A673 (cell line): ENCODE measurements around the gene CCDC134. TPM values are rescaled to one million over a fixed set of nuclear protein-coding genes. Genes with fewer than 3 reads are reported as not detected.

Experiments used
- BruUV-seq: library from RNA; stranded (reverse); fragments of 400-500 nt; replicated peaks from 2 replicates; lab custom pipeline; 2021; lab: Mats Ljungman, UMichigan
- CTCF ChIA-PET: fragments of 300-600 bp; sonication (Branson Sonifier 250); formaldehyde crosslinking; loops from one replicate; lab custom pipeline; 2022; ENCODE audit warnings: antibody characterized with exemption; lab: Charles Lee
- POLR2A ChIA-PET: fragments of 300-600 bp; sonication (Branson Sonifier 250); formaldehyde crosslinking; loops from one replicate; lab custom pipeline; 2022; ENCODE audit warnings: antibody characterized with exemption; ENCODE audit not compliant: low non-redundant PET; lab: Charles Lee
- DNase-seq: peaks from one replicate; pipeline ENCODE4 v3.0.0-alpha.2; 2015; ENCODE audit warnings: low spot score
- H3K27ac ChIP-seq: fragments of 200-600 bp; sonication (generic); 2 replicates; pipeline ENCODE4 v1.5.1; 2016; ENCODE audit warnings: mixed run types, low read depth, mild to moderate bottlenecking, mixed read lengths, antibody characterized with exemption, low read length; ENCODE audit not compliant: poor library complexity, severe bottlenecking
- H3K27me3 ChIP-seq: fragments of 200-600 bp; sonication (generic); replicated peaks from 2 replicates; pipeline ENCODE4 v1.6.1; 2017; ENCODE audit warnings: mixed run types, low read depth, mild to moderate bottlenecking, mixed read lengths, antibody characterized with exemption, low read length; ENCODE audit not compliant: insufficient read depth, poor library complexity
- H3K36me3 ChIP-seq: fragments of 200-600 bp; sonication (generic); 2 replicates; pipeline ENCODE4 v1.6.1; 2016; ENCODE audit warnings: mixed run types, mild to moderate bottlenecking, mixed read lengths, antibody characterized with exemption, low read length; ENCODE audit not compliant: insufficient read depth, poor library complexity, severe bottlenecking
- H3K4me1 ChIP-seq: fragments of 200-600 bp; sonication (generic); 2 replicates; pipeline ENCODE4 v1.6.1; 2017; ENCODE audit warnings: mixed run types, mild to moderate bottlenecking, mixed read lengths, antibody characterized with exemption, low read length; ENCODE audit not compliant: insufficient read depth, poor library complexity, severe bottlenecking
- H3K4me3 ChIP-seq: fragments of 200-600 bp; sonication (generic); 2 replicates; pipeline ENCODE4 v1.5.1; 2016; ENCODE audit warnings: low read depth, mixed run types, mild to moderate bottlenecking, mixed read lengths, low read length; ENCODE audit not compliant: poor library complexity, severe bottlenecking
- H3K9me3 ChIP-seq: fragments of 200-600 bp; sonication (generic); 2 replicates; pipeline ENCODE4 v1.6.1; 2016; ENCODE audit warnings: mixed run types, low read depth, mild to moderate bottlenecking, mixed read lengths, antibody characterized with exemption, low read length; ENCODE audit not compliant: poor library complexity, severe bottlenecking
- EZH2 ChIP-seq: fragments of 200-600 bp; sonication (generic); IDR thresholded peaks from 2 replicates; pipeline ENCODE4 v1.6.1; 2017; ENCODE audit warnings: borderline replicate concordance, low read depth, mild to moderate bottlenecking, mixed read lengths, antibody characterized with exemption, low read length; ENCODE audit not compliant: poor library complexity, severe bottlenecking
- intact Hi-C: fragments of 100-400 bp; cut with micrococcal nuclease; formaldehyde crosslinking; loops from one replicate; pipeline ENCODE4 v1.10.0; 2022; ENCODE audit not compliant: unreplicated experiment
- total RNA-seq: library from RNA; stranded (reverse); gene quantifications from 2 replicates; pipeline ENCODE4 v1.2.3, GENCODE V29; 2021
- TF ChIP-seq, protein P1 (sequence below): fragments of 300-800, 200-600 bp; sonication (generic); conservative IDR thresholded peaks from 2 replicates; pipeline ENCODE4 v1.5.1; 2017; ENCODE audit warnings: low read depth, mild to moderate bottlenecking, antibody characterized with exemption, low read length, moderate library complexity, mixed read lengths

Gene CCDC134
- total RNA-seq, 1 experiment from 2014 or later, result 27.4 TPM

DNA sequence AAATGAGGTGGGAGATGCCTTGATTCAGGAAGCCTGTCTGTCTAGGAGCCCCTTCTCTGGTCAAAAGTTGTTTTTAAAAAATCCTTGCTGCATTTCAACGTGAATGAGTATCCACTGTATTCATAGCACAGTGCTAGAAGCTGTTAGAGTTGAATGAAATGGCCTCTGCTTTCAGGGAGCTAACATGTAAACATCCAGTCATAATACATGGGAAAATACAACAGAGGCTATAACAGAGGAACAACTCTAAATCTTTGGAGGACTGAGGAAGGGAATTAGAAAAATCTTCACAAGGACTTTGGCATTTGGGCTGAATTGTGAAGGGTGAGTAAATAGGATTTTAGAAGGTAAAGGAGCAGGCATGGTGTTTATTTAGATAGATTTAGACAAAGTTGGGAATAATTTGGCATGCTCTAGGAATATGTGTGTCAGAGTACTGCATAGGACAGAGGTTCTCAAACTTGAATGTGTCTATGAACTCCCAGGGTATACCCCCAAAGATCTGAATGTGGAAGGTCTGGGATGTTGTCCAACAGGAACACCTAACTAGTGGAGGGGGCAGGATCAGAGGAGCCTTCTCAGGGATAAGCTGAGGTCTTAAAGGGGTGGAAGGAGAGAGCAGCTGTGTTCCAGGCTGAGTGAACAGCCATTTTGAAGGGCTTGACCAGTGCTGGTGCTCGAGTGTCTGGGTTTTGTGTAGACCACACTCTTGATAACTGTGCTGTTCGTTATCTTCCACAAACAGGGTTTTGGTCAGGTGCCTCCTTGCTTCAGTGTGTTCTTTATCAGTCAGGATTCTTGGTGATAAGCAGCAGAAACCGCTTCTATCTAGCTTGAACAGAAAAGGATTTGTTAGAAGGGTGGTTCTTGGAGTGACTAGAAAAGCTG is 45.1 kb downstream of the CCDC134 start:
- no peaks in the 10 kb centered on the region for H3K9me3 ChIP-seq
- H3K4me1 ChIP-seq, result peaks cover 31% of the 10 kb centered on the region
- peak overlapping the region; percentile 58 for H3K27ac ChIP-seq
- peaks cover 28% of the 10 kb centered on the region for H3K36me3 ChIP-seq
- CTCF ChIA-PET, result no interaction called here
- intact Hi-C loops, result no loop called here
- no peak overlapping the region for H3K4me3 ChIP-seq
- DNase-seq, result no peak
- H3K27me3 ChIP-seq, result no peaks in the 10 kb centered on the region
- BruUV-seq, result TSS peak; percentile 19
- POLR2A ChIA-PET, result no interaction called here
- TF ChIP-seq, protein P1, sequence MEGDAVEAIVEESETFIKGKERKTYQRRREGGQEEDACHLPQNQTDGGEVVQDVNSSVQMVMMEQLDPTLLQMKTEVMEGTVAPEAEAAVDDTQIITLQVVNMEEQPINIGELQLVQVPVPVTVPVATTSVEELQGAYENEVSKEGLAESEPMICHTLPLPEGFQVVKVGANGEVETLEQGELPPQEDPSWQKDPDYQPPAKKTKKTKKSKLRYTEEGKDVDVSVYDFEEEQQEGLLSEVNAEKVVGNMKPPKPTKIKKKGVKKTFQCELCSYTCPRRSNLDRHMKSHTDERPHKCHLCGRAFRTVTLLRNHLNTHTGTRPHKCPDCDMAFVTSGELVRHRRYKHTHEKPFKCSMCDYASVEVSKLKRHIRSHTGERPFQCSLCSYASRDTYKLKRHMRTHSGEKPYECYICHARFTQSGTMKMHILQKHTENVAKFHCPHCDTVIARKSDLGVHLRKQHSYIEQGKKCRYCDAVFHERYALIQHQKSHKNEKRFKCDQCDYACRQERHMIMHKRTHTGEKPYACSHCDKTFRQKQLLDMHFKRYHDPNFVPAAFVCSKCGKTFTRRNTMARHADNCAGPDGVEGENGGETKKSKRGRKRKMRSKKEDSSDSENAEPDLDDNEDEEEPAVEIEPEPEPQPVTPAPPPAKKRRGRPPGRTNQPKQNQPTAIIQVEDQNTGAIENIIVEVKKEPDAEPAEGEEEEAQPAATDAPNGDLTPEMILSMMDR, result no peak
- TF ChIP-seq EZH2, result no peak

DNA sequence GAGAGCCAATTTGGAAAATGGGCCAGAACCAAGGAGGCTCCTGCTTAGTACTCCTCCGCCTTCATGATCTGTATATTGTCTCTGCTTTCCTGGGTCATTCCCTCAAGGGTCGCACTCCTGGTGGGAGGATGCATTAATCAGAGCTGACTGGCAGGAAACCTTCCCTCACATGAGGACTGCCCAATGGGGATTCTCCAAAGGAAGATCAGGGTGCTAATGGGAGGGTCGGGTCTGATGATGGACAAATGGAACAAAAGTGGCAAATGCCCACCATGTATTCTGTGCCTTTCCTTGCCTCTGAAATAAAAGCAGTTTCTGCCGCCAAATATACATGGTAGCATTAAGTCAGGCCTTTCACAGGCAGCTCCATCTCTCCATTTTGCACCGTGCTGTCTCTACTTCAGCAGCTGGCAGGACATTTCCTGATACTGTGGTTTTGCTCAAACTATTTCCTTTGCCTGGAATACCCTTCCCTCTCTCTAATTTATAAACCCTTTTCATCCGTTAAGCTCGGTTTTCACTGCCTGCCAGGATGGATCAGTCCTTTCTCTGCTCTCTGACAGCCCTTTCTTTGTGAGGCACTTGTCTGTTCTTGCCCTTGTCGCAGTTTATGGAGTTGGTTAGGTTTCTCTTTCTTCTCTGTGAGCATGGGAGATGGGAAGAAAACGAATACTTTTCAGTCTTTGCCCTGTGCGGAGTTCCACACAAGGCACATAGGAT is 45.9 kb downstream of the CCDC134 start:
- no peak for DNase-seq
- CTCF ChIA-PET, result no interaction called here
- intact Hi-C loops, result no loop called here

DNA sequence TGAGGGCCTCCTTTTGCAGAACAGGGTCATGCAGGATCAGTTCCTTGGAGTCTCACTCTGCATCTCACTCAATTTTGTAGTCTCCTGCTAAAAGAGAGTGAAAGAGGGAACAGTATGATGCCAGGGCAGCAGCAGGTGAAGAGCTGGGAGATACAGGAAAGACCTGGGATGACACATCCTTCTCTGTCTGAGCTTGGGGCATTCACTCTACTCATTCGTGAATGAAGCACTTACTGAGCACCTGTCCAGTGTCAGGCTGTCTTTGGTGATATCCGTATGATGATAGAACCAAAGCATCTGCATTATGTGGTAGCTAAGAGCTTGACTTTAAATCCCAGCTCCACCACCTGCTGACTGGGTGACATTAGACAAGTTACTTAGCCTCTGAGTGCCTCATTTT is 46.8 kb downstream of the CCDC134 start:
- intact Hi-C loops, result no loop called here
- H3K9me3 ChIP-seq, result no peaks in the 10 kb centered on the region
- no TSS peak for BruUV-seq
- H3K4me3 ChIP-seq, result no peak overlapping the region
- DNase-seq, result no peak
- peaks cover 31% of the 10 kb centered on the region for H3K4me1 ChIP-seq
- ChIA-PET POLR2A (no interaction called here), CTCF (no interaction called here)
- H3K27ac ChIP-seq, result peak overlapping the region; percentile 58
- TF ChIP-seq EZH2, result no peak
- TF ChIP-seq, protein P1, result no peak
- H3K27me3 ChIP-seq, result no peaks in the 10 kb centered on the region
- H3K36me3 ChIP-seq, result peaks cover 24% of the 10 kb centered on the region

More for the DNA sequence above, 45.9 kb downstream of the CCDC134 start:
- no peaks in the 10 kb centered on the region for H3K9me3 ChIP-seq
- no peak for TF ChIP-seq EZH2
- TF ChIP-seq, protein P1, result no peak
- POLR2A ChIA-PET, result interaction anchor here (0.6 kb wide), 1 partner anchor 660 kb away, joined by 4 read pairs; no protein-coding TSS in a partner anchor
- no peaks in the 10 kb centered on the region for H3K27me3 ChIP-seq
- H3K4me3 ChIP-seq, result no peak overlapping the region
- H3K36me3 ChIP-seq, result peaks cover 26% of the 10 kb centered on the region
- BruUV-seq, result no TSS peak
- peak overlapping the region; percentile 58 for H3K27ac ChIP-seq
- H3K4me1 ChIP-seq, result peaks cover 31% of the 10 kb centered on the region
